Prostate gland (tissue), 2 donors: ENCODE data around the gene IRS2. TPM values are rescaled to one million over a fixed set of nuclear protein-coding genes. Genes with fewer than 3 reads are reported as not detected.

ENCODE experiments used
- DNase-seq: peaks from one replicate; pipeline ENCODE4 v3.0.0-alpha.2; 2019; ENCODE audit warnings: low spot score
- H3K27ac ChIP-seq, 2 donors: fragments of 200-600 bp; sonication (generic); 2 replicates each; pipeline ENCODE4 v1.5.1; 2017 to 2019
- H3K27me3 ChIP-seq: fragments of 200-600 bp; sonication (generic); replicated peaks from 2 replicates; pipeline ENCODE4 v1.5.1; 2019; ENCODE audit not compliant: insufficient read depth
- H3K36me3 ChIP-seq, 2 donors: fragments of 200-600 bp; sonication (generic); 1 replicate in 1 of 2; 2 replicates in 1 of 2; pipeline versions ENCODE4 v1.5.1 to v1.8.1; 2017 to 2019
- H3K4me1 ChIP-seq: fragments of 200-600 bp; sonication (generic); replicated peaks from 2 replicates; pipeline ENCODE4 v1.5.1; 2019
- H3K4me3 ChIP-seq, 2 donors: fragments of 200-600 bp; sonication (generic); 2 replicates each; pipeline ENCODE4 v1.5.1; 2017 to 2019
- H3K9me3 ChIP-seq: fragments of 200-600 bp; sonication (generic); 2 replicates; pipeline ENCODE4 v1.5.1; 2017
- POLR2A ChIP-seq: fragments of 450-650 bp; IDR thresholded peaks from one replicate; pipeline ENCODE4 v1.6.1; 2016; ENCODE audit warnings: antibody characterized with exemption, mild to moderate bottlenecking
- POLR2AphosphoS5 ChIP-seq: sonication (generic); formaldehyde crosslinking; IDR thresholded peaks from one replicate; pipeline ENCODE4 v1.6.1; 2017; ENCODE audit warnings: antibody characterized with exemption
- WGBS: methylation state at CpG from one replicate; pipeline ENCODE4 v1.1.5; 2018; 5-methylcytosine and 5-hydroxymethylcytosine counted together
- intact Hi-C: fragments of 100-400 bp; cut with DNase I; formaldehyde crosslinking; loops from one replicate; pipeline ENCODE4 v1.14.2; 2022
- total RNA-seq, 2 donors: library from RNA; depleted of rRNA; stranded (reverse); fragments of >200 nt; gene quantifications; one replicate each; pipeline ENCODE4 v1.1.0, GENCODE V29; 2016
- TF ChIP-seq, protein P1 (sequence below), 4 experiments: fragments of 200-600 bp in 2 of 4; fragments of 450-650 bp in 2 of 4; sonication (generic) in 2 of 4; IDR thresholded peaks; 1 replicate in 3 of 4; 2 replicates in 1 of 4; pipeline ENCODE4 v1.5.1; 2016 to 2019; ENCODE audit warnings: antibody characterized with exemption in 4 of 4, mild to moderate bottlenecking in 2 of 4, moderate library complexity in 2 of 4

The IRS2 gene
- total RNA-seq, 2 donors from 2014 or later: 43.5 to 54.8 TPM

DNA sequence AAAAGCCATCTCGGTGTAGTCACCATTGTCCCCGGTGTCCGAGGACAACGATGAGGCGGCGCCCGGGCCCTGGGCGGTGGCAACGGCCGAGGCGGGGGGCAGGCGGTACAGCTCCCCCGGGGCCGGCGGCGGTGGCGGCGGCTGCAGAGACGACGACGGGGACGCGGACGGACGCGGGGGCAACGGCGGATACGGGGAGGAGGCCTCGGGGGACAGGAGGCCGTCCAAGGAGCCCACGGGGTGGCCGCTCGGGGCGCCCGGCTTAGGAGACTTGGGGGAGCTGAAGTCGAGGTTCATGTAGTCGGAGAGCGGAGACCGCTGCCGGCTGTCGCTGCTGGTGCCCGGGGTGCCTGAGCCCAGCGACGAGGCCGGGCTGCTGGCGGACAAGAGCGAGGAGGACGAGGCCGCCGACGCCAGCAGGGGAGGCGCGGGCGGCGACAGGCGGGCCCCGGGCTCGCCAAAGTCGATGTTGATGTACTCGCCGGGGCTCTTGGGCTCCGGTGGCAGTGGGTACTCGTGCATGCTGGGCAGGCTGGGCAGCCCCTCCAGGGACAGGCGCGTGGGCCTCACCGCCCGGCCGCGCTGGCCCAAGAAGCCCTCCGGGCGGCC is 3.5 kb downstream of the IRS2 start:
- intact Hi-C loops: loop anchor here (5.0 to 10.0 kb wide), 3 partner anchors 242 to 821 kb away; no protein-coding TSS in a partner anchor
- H3K4me1 ChIP-seq: peaks cover 9% of the 10 kb centered on the region
- DNase-seq: no peak
- no peaks in the 10 kb centered on the region for H3K9me3 ChIP-seq
- peak overlapping the region; percentile 69 to 79 for H3K27ac ChIP-seq
- H3K27me3 ChIP-seq: no peaks in the 10 kb centered on the region
- peaks cover 9 to 22% of the 10 kb centered on the region in 2 donors for H3K36me3 ChIP-seq
- H3K4me3 ChIP-seq: peak overlapping the region in 1 of 2 donors; percentile 70
- TF ChIP-seq POLR2AphosphoS5: no peak
- TF ChIP-seq, protein P1, sequence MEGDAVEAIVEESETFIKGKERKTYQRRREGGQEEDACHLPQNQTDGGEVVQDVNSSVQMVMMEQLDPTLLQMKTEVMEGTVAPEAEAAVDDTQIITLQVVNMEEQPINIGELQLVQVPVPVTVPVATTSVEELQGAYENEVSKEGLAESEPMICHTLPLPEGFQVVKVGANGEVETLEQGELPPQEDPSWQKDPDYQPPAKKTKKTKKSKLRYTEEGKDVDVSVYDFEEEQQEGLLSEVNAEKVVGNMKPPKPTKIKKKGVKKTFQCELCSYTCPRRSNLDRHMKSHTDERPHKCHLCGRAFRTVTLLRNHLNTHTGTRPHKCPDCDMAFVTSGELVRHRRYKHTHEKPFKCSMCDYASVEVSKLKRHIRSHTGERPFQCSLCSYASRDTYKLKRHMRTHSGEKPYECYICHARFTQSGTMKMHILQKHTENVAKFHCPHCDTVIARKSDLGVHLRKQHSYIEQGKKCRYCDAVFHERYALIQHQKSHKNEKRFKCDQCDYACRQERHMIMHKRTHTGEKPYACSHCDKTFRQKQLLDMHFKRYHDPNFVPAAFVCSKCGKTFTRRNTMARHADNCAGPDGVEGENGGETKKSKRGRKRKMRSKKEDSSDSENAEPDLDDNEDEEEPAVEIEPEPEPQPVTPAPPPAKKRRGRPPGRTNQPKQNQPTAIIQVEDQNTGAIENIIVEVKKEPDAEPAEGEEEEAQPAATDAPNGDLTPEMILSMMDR (IDR thresholded peaks at IDR 0.05): no peak
- TF ChIP-seq POLR2A: no peak
- 98% methylated on average over 54 of the region's 72 CpGs for WGBS

GRCh38 chr13:109782066-109782822 is 4.1 kb downstream of the IRS2 start:
- Histone ChIP-seq H3K36me3 (peaks cover 9 to 22% of the 10 kb centered on the region in 2 donors), H3K4me1 (peaks cover 9% of the 10 kb centered on the region), H3K4me3 (peak overlapping the region; percentile 27 to 70), H3K9me3 (no peaks in the 10 kb centered on the region), H3K27ac (peak overlapping the region; percentile 69 to 79), H3K27me3 (no peaks in the 10 kb centered on the region)
- no peak for DNase-seq
- intact Hi-C loops: loop anchor here (5.0 to 10.0 kb wide), 3 partner anchors 243 to 820 kb away; no protein-coding TSS in a partner anchor
- TF ChIP-seq POLR2AphosphoS5 (no peak), POLR2A (no peak)
- TF ChIP-seq, protein P1 (IDR thresholded peaks at IDR 0.05): no peak
- 94% methylated on average over 77 of the region's 77 CpGs for WGBS

- no peak for DNase-seq
- Histone ChIP-seq H3K9me3 (no peaks in the 10 kb centered on the region), H3K27me3 (no peaks in the 10 kb centered on the region), H3K4me3 (peak overlapping the region; percentile 27 to 70), H3K4me1 (peaks cover 9% of the 10 kb centered on the region), H3K27ac (peak overlapping the region; percentile 69 to 79), H3K36me3 (peaks cover 9 to 22% of the 10 kb centered on the region in 2 donors)
- WGBS: 56% methylated on average over 28 of the region's 28 CpGs
- intact Hi-C loops: loop anchor here (5.0 to 10.0 kb wide), 3 partner anchors 243 to 819 kb away; no protein-coding TSS in a partner anchor
- TF ChIP-seq POLR2AphosphoS5: peak; percentile 7
- TF ChIP-seq, protein P1 (IDR thresholded peaks at IDR 0.05): no peak
- TF ChIP-seq POLR2A: no peak
Measured at GRCh38 chr13:109781384-109782065, 4.9 kb downstream of the IRS2 start.

- H3K36me3 ChIP-seq: peaks cover 9 to 22% of the 10 kb centered on the region in 2 donors
- no peaks in the 10 kb centered on the region for H3K27me3 ChIP-seq
- H3K27ac ChIP-seq: peak overlapping the region; percentile 69 to 79
- 51% methylated on average over 11 of the region's 11 CpGs for WGBS
- no peaks in the 10 kb centered on the region for H3K9me3 ChIP-seq
- DNase-seq: no peak
- H3K4me3 ChIP-seq: peak overlapping the region; percentile 27 to 70
- peaks cover 9% of the 10 kb centered on the region for H3K4me1 ChIP-seq
- TF ChIP-seq POLR2A: no peak
- TF ChIP-seq POLR2AphosphoS5: no peak
- TF ChIP-seq, protein P1 (IDR thresholded peaks at IDR 0.05): no peak
- intact Hi-C loops: loop anchor here (5.0 to 10.0 kb wide), 3 partner anchors 244 to 819 kb away; no protein-coding TSS in a partner anchor
Measured at GRCh38 chr13:109780845-109781383, 5.5 kb downstream of the IRS2 start.
